C4-2B (cell line): ENCODE measurements around the gene PSD.
A peak's percentile ranks its signal among the peaks of the same experiment; 100 is the strongest.

Experiments used
- H3K27ac ChIP-seq: fragments of 450-650 bp; 2 replicates; pipeline ENCODE4 v1.5.1; 2017
- CTCF ChIP-seq: fragments of 450-650 bp; conservative IDR thresholded peaks from 2 replicates; pipeline ENCODE4 v1.5.1; 2017; ENCODE audit warnings: mild to moderate bottlenecking
- ZFX ChIP-seq: fragments of 450-650 bp; IDR thresholded peaks from 2 replicates; pipeline ENCODE4 v1.6.1; 2017

Gene PSD

GRCh38 chr10:102394801-102395399 lies 23.7 kb downstream of the PSD start:
- H3K27ac ChIP-seq, result peak overlapping the region; percentile 65
- TF ChIP-seq CTCF (no peak), ZFX (no peak)

GRCh38 chr10:102394079-102394800 lies 24.3 kb downstream of the PSD start:
- H3K27ac ChIP-seq, result peak overlapping the region; percentile 65

GRCh38 chr10:102393411-102394078 lies 25.0 kb downstream of the PSD start:
- no peak for TF ChIP-seq ZFX
- no peak; the same call in 1 of the 2 replicates for TF ChIP-seq CTCF
- peak overlapping the region; percentile 65 for H3K27ac ChIP-seq

More at GRCh38 chr10:102394079-102394800, 24.3 kb downstream of the PSD start:
- TF ChIP-seq ZFX (no peak), CTCF (peak; percentile 98)

DNA sequence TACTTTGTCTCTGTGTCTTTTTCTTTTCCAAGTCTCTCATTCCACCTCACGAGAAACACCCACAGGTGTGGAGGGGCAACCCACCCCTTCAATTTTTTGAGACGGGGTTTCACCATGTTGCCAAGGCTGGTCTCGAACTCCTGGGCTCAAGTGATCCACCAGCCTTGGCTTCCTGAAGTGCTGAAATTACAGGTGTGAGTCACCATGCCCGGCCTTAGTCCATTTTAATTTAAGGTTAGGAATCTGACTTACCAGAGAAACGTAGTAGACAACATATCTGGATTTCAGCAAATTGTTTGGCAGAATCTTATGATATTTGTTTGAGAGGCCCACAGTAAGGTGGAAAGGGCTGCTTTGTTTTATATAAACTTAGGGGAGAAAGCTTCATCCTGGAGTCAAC lies 26.3 kb downstream of the PSD start:
- TF ChIP-seq ZFX (no peak), CTCF (no peak)
- no peak overlapping the region for H3K27ac ChIP-seq

- TF ChIP-seq ZFX, result no peak
- TF ChIP-seq CTCF, result no peak
- no peak overlapping the region for H3K27ac ChIP-seq
Observed at GRCh38 chr10:102389894-102390293, 28.7 kb downstream of the PSD start.

GRCh38 chr10:102384606-102385429 lies 33.8 kb downstream of the PSD start:
- H3K27ac ChIP-seq, result no peak overlapping the region
- TF ChIP-seq CTCF (no peak), ZFX (no peak)
